Panc1 (cell line): ENCODE results near the gene MLLT10. TPM values are rescaled to one million over a fixed set of nuclear protein-coding genes. Genes with fewer than 3 reads are reported as not detected.
"Not testable (repeated sequence)": the region's sequence is repeated elsewhere in the genome, so short reads cannot be mapped to it uniquely, and the experiment has no call there.

Experiments
- ATAC-seq: fragments of 200-7000 bp; cut with Tn5 transposase; 2 replicates; pipeline ENCODE4 v1.9.1; 2020; ENCODE audit warnings: mild to moderate bottlenecking, moderate library complexity
- BruUV-seq: library from RNA; stranded (reverse); fragments of 400-500 nt; replicated peaks from 2 replicates; lab custom pipeline; 2021; lab: Mats Ljungman, UMichigan
- CTCF ChIA-PET: fragments of 300-600 bp; sonication (Branson Sonifier 250); formaldehyde crosslinking; loops from one replicate; lab custom pipeline; 2022; ENCODE audit warnings: antibody characterized with exemption; lab: Charles Lee
- POLR2A ChIA-PET: fragments of 300-600 bp; sonication (Branson Sonifier 250); formaldehyde crosslinking; loops from one replicate; lab custom pipeline; 2022; ENCODE audit warnings: antibody characterized with exemption; lab: Charles Lee
- DNase-seq: peaks from one replicate; pipeline ENCODE4 v3.0.0-alpha.2; 2010; ENCODE audit warnings: low read depth, low spot score
- H3K27ac ChIP-seq: 2 replicates; pipeline ENCODE4 v1.5.1; 2011; ENCODE audit warnings: mild to moderate bottlenecking, low read length, inconsistent platforms
- H3K27me3 ChIP-seq: fragments of 200-500 bp; sonication (Bioruptor generic); 2 replicates; pipeline ENCODE4 v1.6.0; 2014; ENCODE audit warnings: low read length, inconsistent platforms; ENCODE audit not compliant: control insufficient read depth, insufficient read depth
- H3K36me3 ChIP-seq: fragments of 200-500 bp; sonication (Bioruptor generic); 2 replicates; pipeline ENCODE4 v1.5.1; 2014; ENCODE audit warnings: inconsistent platforms, mild to moderate bottlenecking, low read length, moderate library complexity; ENCODE audit not compliant: control insufficient read depth, insufficient read depth
- H3K4me1 ChIP-seq: 2 replicates; pipeline ENCODE4 v1.5.1; 2011; ENCODE audit warnings: inconsistent platforms, mild to moderate bottlenecking, low read length, moderate library complexity; ENCODE audit not compliant: control insufficient read depth, insufficient read depth
- H3K4me3 ChIP-seq, 2 experiments: 2 replicates each; pipeline ENCODE4 v1.5.1; 2011 to 2012; ENCODE audit warnings: low read depth in 2 of 2, low read length in 2 of 2, mild to moderate bottlenecking in 2 of 2, inconsistent platforms in 1 of 2, moderate library complexity in 1 of 2
- H3K9me3 ChIP-seq: fragments of 200-500 bp; sonication (Bioruptor generic); 2 replicates; pipeline ENCODE4 v1.5.1; 2014; ENCODE audit warnings: low read depth, mild to moderate bottlenecking, inconsistent platforms, low read length, moderate library complexity; ENCODE audit not compliant: control insufficient read depth, insufficient read depth
- CTCF ChIP-seq: fragments of 450-650 bp; IDR thresholded peaks from 2 replicates; pipeline ENCODE4 v1.5.1; 2017; ENCODE audit warnings: mild to moderate bottlenecking
- POLR2AphosphoS5 ChIP-seq: IDR thresholded peaks from 2 replicates; pipeline ENCODE4 v1.6.1; 2012; ENCODE audit warnings: mild to moderate bottlenecking, low read depth, low read length, moderate library complexity
- REST ChIP-seq, 2 experiments: IDR thresholded peaks; 2 replicates each; pipeline ENCODE4 v1.6.1; 2011 to 2012; ENCODE audit warnings: low read depth in 2 of 2, control low read depth in 1 of 2, low read length in 1 of 2, mild to moderate bottlenecking in 1 of 2, moderate library complexity in 1 of 2; ENCODE audit not compliant: insufficient read depth in 1 of 2
- SIN3A ChIP-seq: IDR thresholded peaks from 2 replicates; pipeline ENCODE4 v1.6.1; 2012; ENCODE audit warnings: low read depth, mild to moderate bottlenecking, low read length, moderate library complexity, borderline replicate concordance; ENCODE audit not compliant: insufficient read depth
- TCF7L2 ChIP-seq: IDR thresholded peaks from 2 replicates; pipeline ENCODE4 v1.6.1; 2011; ENCODE audit warnings: mild to moderate bottlenecking, low read depth, low read length, inconsistent platforms
- in situ Hi-C: cut with HindIII; loops from 2 replicates; pipeline ENCODE4 v1.10.0; 2016; ENCODE audit warnings: low sequenced_read_pairs, low pct_unique_long_range_greater_than_20kb
- intact Hi-C: fragments of 100-400 bp; cut with micrococcal nuclease; formaldehyde crosslinking; loops from one replicate; pipeline ENCODE4 v1.10.0; 2022; ENCODE audit not compliant: unreplicated experiment
- total RNA-seq: library from RNA; stranded (reverse); gene quantifications from one replicate; pipeline ENCODE4 v1.2.1, GENCODE V29; 2021; ENCODE audit not compliant: unreplicated experiment

Gene MLLT10
- total RNA-seq, 1 experiment from 2014 or later: 33.4 TPM

GRCh38 chr10:21570761-21571521 lies 36.9 kb downstream of the MLLT10 start:
- in situ Hi-C loops: no loop called here
- Histone ChIP-seq H3K4me1 (peaks cover 3% of the 10 kb centered on the region; the same call in 1 of the 2 replicates), H3K4me3 (no peak overlapping the region), H3K27ac (no peak overlapping the region), H3K36me3 (no peaks in the 10 kb centered on the region; the same call in 1 of the 2 replicates), H3K9me3 (no peaks in the 10 kb centered on the region), H3K27me3 (no peaks in the 10 kb centered on the region)
- DNase-seq (no peak), ATAC-seq (no peak)
- no peak for TF ChIP-seq CTCF
- BruUV-seq: no TSS peak
- ChIA-PET POLR2A (no interaction called here), CTCF (no interaction called here)
- intact Hi-C loops: no loop called here

GRCh38 chr10:21572578-21572977 lies 38.5 kb downstream of the MLLT10 start:
- H3K36me3 ChIP-seq: no peaks in the 10 kb centered on the region; the same call in 1 of the 2 replicates
- H3K27me3 ChIP-seq: no peaks in the 10 kb centered on the region
- peaks cover 3% of the 10 kb centered on the region; the same call in 1 of the 2 replicates for H3K4me1 ChIP-seq
- POLR2A ChIA-PET: no interaction called here
- H3K27ac ChIP-seq: no peak overlapping the region
- intact Hi-C loops (no loop called here), in situ Hi-C loops (no loop called here)
- no peak for ATAC-seq
- CTCF ChIA-PET: interaction anchor here (0.7 kb wide), 1 partner anchor 56 kb away, joined by 3 read pairs; no protein-coding TSS in a partner anchor
- DNase-seq: no peak
- no peaks in the 10 kb centered on the region for H3K9me3 ChIP-seq
- no TSS peak for BruUV-seq
- TF ChIP-seq POLR2AphosphoS5: no peak
- no peak for TF ChIP-seq CTCF
- no peak for TF ChIP-seq TCF7L2
- no peak for TF ChIP-seq SIN3A
- no peak for TF ChIP-seq REST (IDR thresholded peaks at IDR 0.05; ENCODE audit: insufficient read depth in 1 of 2, low read depth in 2 of 2, low read length in 1 of 2)
- H3K4me3 ChIP-seq: no peak overlapping the region

GRCh38 chr10:21574514-21574913 lies 40.5 kb downstream of the MLLT10 start:
- BruUV-seq, H3K4me1 ChIP-seq, H3K27me3 ChIP-seq, H3K9me3 ChIP-seq, intact Hi-C loops, in situ Hi-C loops, H3K36me3 ChIP-seq, H3K27ac ChIP-seq, H3K4me3 ChIP-seq, ATAC-seq, DNase-seq, CTCF ChIA-PET, POLR2A ChIA-PET: not testable (repeated sequence)
